NCI-H345 treated with DMSO at 0.1 percent for 48 hours (cell line): ENCODE measurements around the gene APOA1.

ENCODE experiments used
- DNase-seq: peaks from one replicate; lab custom pipeline; 2025; ENCODE audit not compliant: unreplicated experiment; lab: John Stamatoyannopoulos, UW

The APOA1 gene

GRCh38 chr11:116859175-116859574 lies 21.8 kb upstream of the APOA1 start:
- no peak for DNase-seq

- no peak for DNase-seq
These were observed 20.5 kb upstream of the APOA1 start for GRCh38 chr11:116857936-116858335.

GRCh38 chr11:116857316-116857715 lies 19.9 kb upstream of the APOA1 start:
- no peak for DNase-seq

GRCh38 chr11:116856423-116856822 lies 19.0 kb upstream of the APOA1 start:
- no peak for DNase-seq

- no peak for DNase-seq
These were observed 18.0 kb upstream of the APOA1 start for GRCh38 chr11:116855413-116855812.

- DNase-seq: no peak
These were observed 16.1 kb upstream of the APOA1 start for GRCh38 chr11:116853461-116854073.

GRCh38 chr11:116852261-116853031 lies 15.0 kb upstream of the APOA1 start:
- no peak for DNase-seq

GRCh38 chr11:116851626-116852025 lies 14.2 kb upstream of the APOA1 start:
- DNase-seq: no peak

- no peak for DNase-seq
These were observed 12.1 kb upstream of the APOA1 start for GRCh38 chr11:116849486-116849885.

GRCh38 chr11:116849060-116849459 lies 11.6 kb upstream of the APOA1 start:
- DNase-seq: no peak

- DNase-seq: no peak
These were observed 10.2 kb upstream of the APOA1 start for GRCh38 chr11:116847612-116848011.

- DNase-seq: no peak
These were observed 7.3 kb upstream of the APOA1 start for GRCh38 chr11:116844722-116845121.

- DNase-seq: no peak
These were observed 6.2 kb upstream of the APOA1 start for GRCh38 chr11:116843661-116844060.

- DNase-seq: no peak
These were observed 5.5 kb upstream of the APOA1 start for GRCh38 chr11:116842909-116843308.

GRCh38 chr11:116842117-116842516 lies 4.7 kb upstream of the APOA1 start:
- DNase-seq: no peak

GRCh38 chr11:116840746-116841296 lies 3.4 kb upstream of the APOA1 start:
- DNase-seq: no peak

GRCh38 chr11:116840224-116840745 lies 2.9 kb upstream of the APOA1 start:
- DNase-seq: no peak

- DNase-seq: no peak
These were observed 1.1 kb upstream of the APOA1 start for GRCh38 chr11:116838321-116839084.

GRCh38 chr11:116836632-116836991 lies 810 bp downstream of the APOA1 start:
- no peak for DNase-seq

- DNase-seq: peak; percentile 74
These were observed 1.4 kb downstream of the APOA1 start for GRCh38 chr11:116835791-116836631.
